Measurements from ENCODE around the gene PPIL4. TPM values are rescaled to one million over a fixed set of nuclear protein-coding genes. Genes with fewer than 3 reads are reported as not detected.

Gene PPIL4
- total and polyA plus RNA-seq, 10 of the 15 experiments (the other 5 are each of a cell fraction or from before 2014, with no cell fraction given) = 8.0 to 28.4 (median 24.3) TPM

DNA sequence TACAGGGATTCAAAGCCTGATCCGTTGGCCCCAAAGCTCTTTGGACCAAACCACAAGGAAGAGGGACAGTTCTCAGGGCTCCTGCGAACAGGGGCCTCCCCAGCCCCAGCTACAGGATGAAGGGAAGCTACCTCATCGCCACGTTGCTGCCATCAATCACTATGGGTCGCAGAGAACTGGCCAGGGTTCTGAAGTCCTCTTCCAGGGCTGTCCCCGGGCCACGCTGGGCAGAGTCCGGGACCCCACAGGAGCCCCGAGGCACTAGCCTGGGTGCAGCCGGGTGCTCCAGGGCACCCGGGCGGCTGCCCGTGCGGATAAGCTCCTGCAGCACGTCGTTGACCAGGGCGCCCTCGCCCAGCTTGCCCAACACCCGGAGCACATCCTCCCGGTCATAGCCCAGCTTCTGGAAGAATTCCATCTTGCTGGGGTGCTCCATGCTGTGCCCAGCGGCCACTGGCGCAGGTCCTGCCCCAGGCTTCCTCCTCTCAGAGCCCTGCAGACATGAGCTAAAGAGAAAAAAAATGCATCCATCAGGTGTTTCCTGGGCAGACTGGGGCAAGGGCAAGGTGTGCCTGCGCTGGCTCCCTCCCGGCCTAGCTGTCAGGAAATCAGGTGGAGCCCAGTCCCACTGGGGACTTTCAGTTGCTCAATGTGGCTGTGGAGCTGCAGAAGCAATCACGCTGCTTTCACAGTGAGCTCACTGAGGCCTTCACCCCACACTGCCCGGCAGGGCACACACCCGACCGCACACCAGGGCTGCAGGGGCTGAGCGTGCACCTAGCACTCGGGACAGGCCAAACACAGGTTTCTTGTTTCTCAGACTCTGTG is 71.5 kb downstream of the PPIL4 start (continued):
- TF ChIP-seq, protein P1, sequence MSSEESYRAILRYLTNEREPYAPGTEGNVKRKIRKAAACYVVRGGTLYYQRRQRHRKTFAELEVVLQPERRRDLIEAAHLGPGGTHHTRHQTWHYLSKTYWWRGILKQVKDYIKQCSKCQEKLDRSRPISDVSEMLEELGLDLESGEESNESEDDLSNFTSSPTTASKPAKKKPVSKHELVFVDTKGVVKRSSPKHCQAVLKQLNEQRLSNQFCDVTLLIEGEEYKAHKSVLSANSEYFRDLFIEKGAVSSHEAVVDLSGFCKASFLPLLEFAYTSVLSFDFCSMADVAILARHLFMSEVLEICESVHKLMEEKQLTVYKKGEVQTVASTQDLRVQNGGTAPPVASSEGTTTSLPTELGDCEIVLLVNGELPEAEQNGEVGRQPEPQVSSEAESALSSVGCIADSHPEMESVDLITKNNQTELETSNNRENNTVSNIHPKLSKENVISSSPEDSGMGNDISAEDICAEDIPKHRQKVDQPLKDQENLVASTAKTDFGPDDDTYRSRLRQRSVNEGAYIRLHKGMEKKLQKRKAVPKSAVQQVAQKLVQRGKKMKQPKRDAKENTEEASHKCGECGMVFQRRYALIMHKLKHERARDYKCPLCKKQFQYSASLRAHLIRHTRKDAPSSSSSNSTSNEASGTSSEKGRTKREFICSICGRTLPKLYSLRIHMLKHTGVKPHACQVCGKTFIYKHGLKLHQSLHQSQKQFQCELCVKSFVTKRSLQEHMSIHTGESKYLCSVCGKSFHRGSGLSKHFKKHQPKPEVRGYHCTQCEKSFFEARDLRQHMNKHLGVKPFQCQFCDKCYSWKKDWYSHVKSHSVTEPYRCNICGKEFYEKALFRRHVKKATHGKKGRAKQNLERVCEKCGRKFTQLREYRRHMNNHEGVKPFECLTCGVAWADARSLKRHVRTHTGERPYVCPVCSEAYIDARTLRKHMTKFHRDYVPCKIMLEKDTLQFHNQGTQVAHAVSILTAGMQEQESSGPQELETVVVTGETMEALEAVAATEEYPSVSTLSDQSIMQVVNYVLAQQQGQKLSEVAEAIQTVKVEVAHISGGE (CRISPR knock-in tag; IDR thresholded peaks at IDR 0.05) = no peak
- TF ChIP-seq NR2F1 (conservative IDR thresholded peaks at IDR 0.05) (no peak), MEF2B (IDR thresholded peaks at IDR 0.05; ENCODE audit: partially characterized antibody, poor library complexity, severe bottlenecking) (peak; percentile 17), TAF1 (IDR thresholded peaks at IDR 0.05; ENCODE audit: borderline replicate concordance, low read depth, low read length) (no peak), ATF7 (IDR thresholded peaks at IDR 0.05; ENCODE audit: low read depth) (no peak), NBN (IDR thresholded peaks at IDR 0.05) (no peak), CREB1 (IDR thresholded peaks at IDR 0.05; ENCODE audit: low read depth) (no peak), NFYA (IDR thresholded peaks at IDR 0.05; ENCODE audit: borderline replicate concordance, low read depth, low read length) (no peak)
- TF ChIP-seq, protein P2, sequence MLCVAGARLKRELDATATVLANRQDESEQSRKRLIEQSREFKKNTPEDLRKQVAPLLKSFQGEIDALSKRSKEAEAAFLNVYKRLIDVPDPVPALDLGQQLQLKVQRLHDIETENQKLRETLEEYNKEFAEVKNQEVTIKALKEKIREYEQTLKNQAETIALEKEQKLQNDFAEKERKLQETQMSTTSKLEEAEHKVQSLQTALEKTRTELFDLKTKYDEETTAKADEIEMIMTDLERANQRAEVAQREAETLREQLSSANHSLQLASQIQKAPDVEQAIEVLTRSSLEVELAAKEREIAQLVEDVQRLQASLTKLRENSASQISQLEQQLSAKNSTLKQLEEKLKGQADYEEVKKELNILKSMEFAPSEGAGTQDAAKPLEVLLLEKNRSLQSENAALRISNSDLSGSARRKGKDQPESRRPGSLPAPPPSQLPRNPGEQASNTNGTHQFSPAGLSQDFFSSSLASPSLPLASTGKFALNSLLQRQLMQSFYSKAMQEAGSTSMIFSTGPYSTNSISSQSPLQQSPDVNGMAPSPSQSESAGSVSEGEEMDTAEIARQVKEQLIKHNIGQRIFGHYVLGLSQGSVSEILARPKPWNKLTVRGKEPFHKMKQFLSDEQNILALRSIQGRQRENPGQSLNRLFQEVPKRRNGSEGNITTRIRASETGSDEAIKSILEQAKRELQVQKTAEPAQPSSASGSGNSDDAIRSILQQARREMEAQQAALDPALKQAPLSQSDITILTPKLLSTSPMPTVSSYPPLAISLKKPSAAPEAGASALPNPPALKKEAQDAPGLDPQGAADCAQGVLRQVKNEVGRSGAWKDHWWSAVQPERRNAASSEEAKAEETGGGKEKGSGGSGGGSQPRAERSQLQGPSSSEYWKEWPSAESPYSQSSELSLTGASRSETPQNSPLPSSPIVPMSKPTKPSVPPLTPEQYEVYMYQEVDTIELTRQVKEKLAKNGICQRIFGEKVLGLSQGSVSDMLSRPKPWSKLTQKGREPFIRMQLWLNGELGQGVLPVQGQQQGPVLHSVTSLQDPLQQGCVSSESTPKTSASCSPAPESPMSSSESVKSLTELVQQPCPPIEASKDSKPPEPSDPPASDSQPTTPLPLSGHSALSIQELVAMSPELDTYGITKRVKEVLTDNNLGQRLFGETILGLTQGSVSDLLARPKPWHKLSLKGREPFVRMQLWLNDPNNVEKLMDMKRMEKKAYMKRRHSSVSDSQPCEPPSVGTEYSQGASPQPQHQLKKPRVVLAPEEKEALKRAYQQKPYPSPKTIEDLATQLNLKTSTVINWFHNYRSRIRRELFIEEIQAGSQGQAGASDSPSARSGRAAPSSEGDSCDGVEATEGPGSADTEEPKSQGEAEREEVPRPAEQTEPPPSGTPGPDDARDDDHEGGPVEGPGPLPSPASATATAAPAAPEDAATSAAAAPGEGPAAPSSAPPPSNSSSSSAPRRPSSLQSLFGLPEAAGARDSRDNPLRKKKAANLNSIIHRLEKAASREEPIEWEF (IDR thresholded peaks at IDR 0.05; ENCODE audit: insufficient replicate concordance, low read depth, low read length) = no peak
- TF ChIP-seq, protein P3, sequence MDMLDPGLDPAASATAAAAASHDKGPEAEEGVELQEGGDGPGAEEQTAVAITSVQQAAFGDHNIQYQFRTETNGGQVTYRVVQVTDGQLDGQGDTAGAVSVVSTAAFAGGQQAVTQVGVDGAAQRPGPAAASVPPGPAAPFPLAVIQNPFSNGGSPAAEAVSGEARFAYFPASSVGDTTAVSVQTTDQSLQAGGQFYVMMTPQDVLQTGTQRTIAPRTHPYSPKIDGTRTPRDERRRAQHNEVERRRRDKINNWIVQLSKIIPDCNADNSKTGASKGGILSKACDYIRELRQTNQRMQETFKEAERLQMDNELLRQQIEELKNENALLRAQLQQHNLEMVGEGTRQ (IDR thresholded peaks at IDR 0.05; ENCODE audit: borderline replicate concordance, low read depth, low read length) = no peak
- TF ChIP-seq, protein P4, sequence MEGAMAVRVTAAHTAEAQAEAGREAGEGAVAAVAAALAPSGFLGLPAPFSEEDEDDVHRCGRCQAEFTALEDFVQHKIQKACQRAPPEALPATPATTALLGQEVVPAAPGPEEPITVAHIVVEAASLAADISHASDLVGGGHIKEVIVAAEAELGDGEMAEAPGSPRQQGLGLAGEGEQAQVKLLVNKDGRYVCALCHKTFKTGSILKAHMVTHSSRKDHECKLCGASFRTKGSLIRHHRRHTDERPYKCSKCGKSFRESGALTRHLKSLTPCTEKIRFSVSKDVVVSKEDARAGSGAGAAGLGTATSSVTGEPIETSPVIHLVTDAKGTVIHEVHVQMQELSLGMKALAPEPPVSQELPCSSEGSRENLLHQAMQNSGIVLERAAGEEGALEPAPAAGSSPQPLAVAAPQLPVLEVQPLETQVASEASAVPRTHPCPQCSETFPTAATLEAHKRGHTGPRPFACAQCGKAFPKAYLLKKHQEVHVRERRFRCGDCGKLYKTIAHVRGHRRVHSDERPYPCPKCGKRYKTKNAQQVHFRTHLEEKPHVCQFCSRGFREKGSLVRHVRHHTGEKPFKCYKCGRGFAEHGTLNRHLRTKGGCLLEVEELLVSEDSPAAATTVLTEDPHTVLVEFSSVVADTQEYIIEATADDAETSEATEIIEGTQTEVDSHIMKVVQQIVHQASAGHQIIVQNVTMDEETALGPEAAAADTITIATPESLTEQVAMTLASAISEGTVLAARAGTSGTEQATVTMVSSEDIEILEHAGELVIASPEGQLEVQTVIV (IDR thresholded peaks at IDR 0.05; ENCODE audit: borderline replicate concordance, partially characterized antibody) = no peak
- TF ChIP-seq, protein P5, sequence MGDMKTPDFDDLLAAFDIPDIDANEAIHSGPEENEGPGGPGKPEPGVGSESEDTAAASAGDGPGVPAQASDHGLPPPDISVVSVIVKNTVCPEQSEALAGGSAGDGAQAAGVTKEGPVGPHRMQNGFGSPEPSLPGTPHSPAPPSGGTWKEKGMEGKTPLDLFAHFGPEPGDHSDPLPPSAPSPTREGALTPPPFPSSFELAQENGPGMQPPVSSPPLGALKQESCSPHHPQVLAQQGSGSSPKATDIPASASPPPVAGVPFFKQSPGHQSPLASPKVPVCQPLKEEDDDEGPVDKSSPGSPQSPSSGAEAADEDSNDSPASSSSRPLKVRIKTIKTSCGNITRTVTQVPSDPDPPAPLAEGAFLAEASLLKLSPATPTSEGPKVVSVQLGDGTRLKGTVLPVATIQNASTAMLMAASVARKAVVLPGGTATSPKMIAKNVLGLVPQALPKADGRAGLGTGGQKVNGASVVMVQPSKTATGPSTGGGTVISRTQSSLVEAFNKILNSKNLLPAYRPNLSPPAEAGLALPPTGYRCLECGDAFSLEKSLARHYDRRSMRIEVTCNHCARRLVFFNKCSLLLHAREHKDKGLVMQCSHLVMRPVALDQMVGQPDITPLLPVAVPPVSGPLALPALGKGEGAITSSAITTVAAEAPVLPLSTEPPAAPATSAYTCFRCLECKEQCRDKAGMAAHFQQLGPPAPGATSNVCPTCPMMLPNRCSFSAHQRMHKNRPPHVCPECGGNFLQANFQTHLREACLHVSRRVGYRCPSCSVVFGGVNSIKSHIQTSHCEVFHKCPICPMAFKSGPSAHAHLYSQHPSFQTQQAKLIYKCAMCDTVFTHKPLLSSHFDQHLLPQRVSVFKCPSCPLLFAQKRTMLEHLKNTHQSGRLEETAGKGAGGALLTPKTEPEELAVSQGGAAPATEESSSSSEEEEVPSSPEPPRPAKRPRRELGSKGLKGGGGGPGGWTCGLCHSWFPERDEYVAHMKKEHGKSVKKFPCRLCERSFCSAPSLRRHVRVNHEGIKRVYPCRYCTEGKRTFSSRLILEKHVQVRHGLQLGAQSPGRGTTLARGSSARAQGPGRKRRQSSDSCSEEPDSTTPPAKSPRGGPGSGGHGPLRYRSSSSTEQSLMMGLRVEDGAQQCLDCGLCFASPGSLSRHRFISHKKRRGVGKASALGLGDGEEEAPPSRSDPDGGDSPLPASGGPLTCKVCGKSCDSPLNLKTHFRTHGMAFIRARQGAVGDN (IDR thresholded peaks at IDR 0.05) = no peak
